K562 (cell line): ENCODE results near the gene ID2. TPM values are rescaled to one million over a fixed set of nuclear protein-coding genes. Genes with fewer than 3 reads are reported as not detected.

ENCODE experiments used
- CBX3 ChIP-seq, 2 experiments: IDR thresholded peaks; 1 replicate in 1 of 2; 2 replicates in 1 of 2; pipeline ENCODE4 v1.6.1; 2012; ENCODE audit warnings: inconsistent platforms in 2 of 2, low read length in 2 of 2, borderline replicate concordance in 1 of 2, control low read depth in 1 of 2
- CBX5 ChIP-seq: IDR thresholded peaks from 2 replicates; pipeline ENCODE4 v1.6.1; 2014; ENCODE audit warnings: low read depth, borderline replicate concordance
- CREB3 ChIP-seq: fragments of 450-650 bp; conservative IDR thresholded peaks from 2 replicates; pipeline ENCODE4 v1.6.1; 2016; ENCODE audit warnings: missing genetic modification characterization, low read depth, mild to moderate bottlenecking, missing compliant biosample characterization, moderate library complexity
- E2F3 ChIP-seq: fragments of 250-450 bp; sonication (Bioruptor Pico); IDR thresholded peaks from 2 replicates; pipeline ENCODE4 v1.4.0; 2020; ENCODE audit warnings: mild to moderate bottlenecking
- ESRRA ChIP-seq: fragments of 450-650 bp; IDR thresholded peaks from 2 replicates; pipeline ENCODE4 v1.6.1; 2014; ENCODE audit warnings: low read depth, mild to moderate bottlenecking, moderate library complexity, borderline replicate concordance
- ETV1 ChIP-seq: fragments of 450-650 bp; conservative IDR thresholded peaks from 2 replicates; pipeline ENCODE4 v1.6.1; 2016; ENCODE audit warnings: missing genetic modification characterization, control low read depth, low read depth, missing compliant biosample characterization
- FOXA3 ChIP-seq, 2 experiments: fragments of 450-650 bp in 1 of 2; sonication (generic) in 1 of 2; formaldehyde crosslinking; IDR thresholded peaks in 1 of 2; conservative IDR thresholded peaks in 1 of 2; 2 replicates each; pipeline versions ENCODE4 v1.4.0 to v1.8.0; 2020 to 2022; ENCODE audit warnings: mild to moderate bottlenecking in 2 of 2, missing genetic modification reagents in 1 of 2
- FOXK1 ChIP-seq: sonication (generic); formaldehyde crosslinking; IDR thresholded peaks from 2 replicates; pipeline ENCODE4 v1.8.0; 2022; ENCODE audit warnings: missing genetic modification reagents, mild to moderate bottlenecking, borderline replicate concordance
- FOXK2 ChIP-seq, 2 experiments: fragments of 450-650 bp; IDR thresholded peaks in 1 of 2; conservative IDR thresholded peaks in 1 of 2; 2 replicates each; pipeline ENCODE4 v1.6.1; 2016; ENCODE audit warnings: low read depth in 2 of 2, mild to moderate bottlenecking in 1 of 2
- JUND ChIP-seq, 2 experiments: IDR thresholded peaks; 2 replicates in 1 of 2; 3 replicates in 1 of 2; pipeline ENCODE4 v1.6.1; 2011; ENCODE audit warnings: borderline replicate concordance in 2 of 2, low read depth in 2 of 2, low read length in 2 of 2, improper control_type of control experiment in 1 of 2, missing biosample characterization in 1 of 2, missing genetic modification characterization in 1 of 2, missing genetic modification reagents in 1 of 2
- MLLT1 ChIP-seq, 2 experiments: fragments of 450-650 bp; IDR thresholded peaks; 2 replicates each; pipeline ENCODE4 v1.6.1; 2016
- MYNN ChIP-seq, 2 experiments: sonication (generic); formaldehyde crosslinking in 1 of 2; IDR thresholded peaks; 2 replicates each; pipeline versions ENCODE4 v1.5.0 to v1.6.1; 2016 to 2020; ENCODE audit warnings: antibody characterized with exemption in 1 of 2, missing genetic modification reagents in 1 of 2
- NBN ChIP-seq: fragments of 450-650 bp; IDR thresholded peaks from 2 replicates; pipeline ENCODE4 v1.6.1; 2016; ENCODE audit warnings: low read depth, mild to moderate bottlenecking
- PATZ1 ChIP-seq: fragments of 250-450 bp; sonication (Bioruptor Pico); IDR thresholded peaks from 2 replicates; pipeline ENCODE4 v1.5.0; 2020; ENCODE audit warnings: mild to moderate bottlenecking, borderline replicate concordance
- RBBP5 ChIP-seq: fragments of 200-600 bp; sonication (generic); IDR thresholded peaks from 2 replicates; pipeline ENCODE4 v1.6.1; 2012; ENCODE audit warnings: borderline replicate concordance, mild to moderate bottlenecking, low read length, control low read depth, inconsistent platforms; ENCODE audit not compliant: insufficient read depth, poor library complexity, severe bottlenecking
- SP1 ChIP-seq: sonication (generic); formaldehyde crosslinking; IDR thresholded peaks from 2 replicates; pipeline ENCODE4 v1.8.1; 2022; ENCODE audit warnings: mild to moderate bottlenecking, missing genetic modification reagents
- TAF1 ChIP-seq: IDR thresholded peaks from 2 replicates; pipeline ENCODE4 v1.6.1; 2011; ENCODE audit warnings: mild to moderate bottlenecking, low read length, moderate library complexity; ENCODE audit not compliant: insufficient read depth, control insufficient read depth, severe bottlenecking; ENCODE audit errors: extremely low read depth
- TAF9B ChIP-seq: fragments of 450-650 bp; IDR thresholded peaks from 2 replicates; pipeline ENCODE4 v1.6.1; 2018; ENCODE audit warnings: mild to moderate bottlenecking; ENCODE audit not compliant: partially characterized antibody
- ZBTB8A ChIP-seq: fragments of 450-650 bp; IDR thresholded peaks from 2 replicates; pipeline ENCODE4 v1.6.1; 2018; ENCODE audit warnings: mild to moderate bottlenecking, moderate library complexity; ENCODE audit not compliant: partially characterized antibody
- ZNF507 ChIP-seq: conservative IDR thresholded peaks from 2 replicates; pipeline ENCODE4 v1.6.1; 2017; ENCODE audit warnings: missing genetic modification characterization, missing compliant biosample characterization
- ZNF551 ChIP-seq: fragments of 250-450 bp; sonication (Bioruptor Pico); IDR thresholded peaks from 2 replicates; pipeline ENCODE4 v1.5.0; 2021; ENCODE audit warnings: mild to moderate bottlenecking, moderate library complexity
- polyA plus RNA-seq, 8 experiments: library from polyadenylated mRNA; depleted of rRNA in 4 of 8; stranded (reverse) in 5 of 8; unstranded in 3 of 8; fragments of >200 nt; fragmentation: Nextera tagmentation in 2 of 8; fragmentation: Illumina TruSeq in 1 of 8; extraction: Ambion mirVana in 2 of 8; extraction: Trizol in 1 of 8; gene quantifications; 2 replicates each; pipeline versions ENCODE4 v1.2.1 to v1.2.3, GENCODE V29; 2011 to 2014; ENCODE audit warnings: inconsistent platforms in 1 of 8, missing spikeins in 1 of 8
- total RNA-seq, 7 experiments: library from RNA; depleted of rRNA in 6 of 7; stranded (reverse); fragments of >200 nt in 6 of 7; fragmentation: Illumina TruSeq in 2 of 7; extraction: Trizol in 2 of 7; gene quantifications; 2 replicates each; pipeline versions ENCODE4 v1.2.1 to v1.2.3, GENCODE V29; 2011 to 2021; ENCODE audit warnings: low replicate concordance in 1 of 7

ID2 gene
- total and polyA plus RNA-seq, 9 of the 15 experiments (the other 6 are each of a cell fraction or from before 2014, with no cell fraction given) = 8.0 to 35.7 (median 16.6) TPM

- TF ChIP-seq CREB3 (tag) (no peak), RBBP5 (no peak), TAF1 (peak; percentile 15), PATZ1 (no peak), TAF9B (no peak), JUND (IDR thresholded peaks at IDR 0.05; ENCODE audit: borderline replicate concordance, low read depth, low read length) (0 out of 2 replicates have a peak, but pooled peaks have one; percentile 23), JUND (tag; IDR thresholded peaks at IDR 0.05; ENCODE audit: borderline replicate concordance, low read depth, low read length) (no peak; the same call in 2 of the 3 replicates), ZNF551 (peak; percentile 8; the same call in 1 of the 2 replicates), ZBTB8A (no peak), NBN (0 out of 2 replicates have a peak, but pooled peaks have one; percentile 15), CBX3 (IDR thresholded peaks at IDR 0.05; ENCODE audit: borderline replicate concordance in 1 of 2, low read length in 2 of 2) (no peak), ESRRA (no peak), MLLT1 (IDR thresholded peaks at IDR 0.05) (0 out of 4 replicates have a peak, but pooled peaks of 1 of the 2 experiments have one; percentile 24), CBX5 (no peak), MYNN (IDR thresholded peaks at IDR 0.05) (0 out of 2 replicates have a peak, but pooled peaks have one; percentile 1), MYNN (CRISPR knock-in tag; IDR thresholded peaks at IDR 0.05) (no peak), FOXA3 (CRISPR knock-in tag; conservative IDR thresholded peaks at IDR 0.05 in 1 of 2, IDR thresholded peaks at IDR 0.05 in 1 of 2) (peak in 1 of 2 experiments; percentile 62; a peak in 2 of 4 replicates), FOXK1 (CRISPR knock-in tag) (no peak), SP1 (no peak), ZNF507 (tag) (no peak), E2F3 (CRISPR knock-in tag) (no peak), ETV1 (tag) (no peak), FOXK2 (conservative IDR thresholded peaks at IDR 0.05 in 1 of 2, IDR thresholded peaks at IDR 0.05 in 1 of 2; ENCODE audit: low read depth in 2 of 2) (0 out of 4 replicates have a peak, but pooled peaks of 1 of the 2 experiments have one; percentile 34)
These were observed 2.7 kb downstream of the ID2 start (continued) for GRCh38 chr2:8684540-8684877.
